DND-41 (cell line): ENCODE measurements around the gene ELL2.

ENCODE experiments used
- CTCF ChIP-seq: IDR thresholded peaks from 2 replicates; pipeline ENCODE4 v1.5.1; 2012; ENCODE audit warnings: borderline replicate concordance, low read length, moderate library complexity, mild to moderate bottlenecking; ENCODE audit not compliant: poor library complexity, severe bottlenecking; ENCODE audit errors: extremely low read depth
- EZH2 ChIP-seq: IDR thresholded peaks from 3 replicates; pipeline ENCODE4 v1.6.1; 2012; ENCODE audit warnings: borderline replicate concordance, low read depth, mild to moderate bottlenecking, moderate library complexity, low read length, inconsistent platforms; ENCODE audit not compliant: severe bottlenecking

GRCh38 chr5:95969055-95969454 lies 7.4 kb upstream of the ELL2 start:
- no peak for TF ChIP-seq CTCF
- no peak for TF ChIP-seq EZH2
